ENCODE results near the gene BCAR3.
"Not testable (repeated sequence)": the region's sequence is repeated elsewhere in the genome, so short reads cannot be mapped to it uniquely, and the experiment has no call there.

BCAR3 gene

DNA sequence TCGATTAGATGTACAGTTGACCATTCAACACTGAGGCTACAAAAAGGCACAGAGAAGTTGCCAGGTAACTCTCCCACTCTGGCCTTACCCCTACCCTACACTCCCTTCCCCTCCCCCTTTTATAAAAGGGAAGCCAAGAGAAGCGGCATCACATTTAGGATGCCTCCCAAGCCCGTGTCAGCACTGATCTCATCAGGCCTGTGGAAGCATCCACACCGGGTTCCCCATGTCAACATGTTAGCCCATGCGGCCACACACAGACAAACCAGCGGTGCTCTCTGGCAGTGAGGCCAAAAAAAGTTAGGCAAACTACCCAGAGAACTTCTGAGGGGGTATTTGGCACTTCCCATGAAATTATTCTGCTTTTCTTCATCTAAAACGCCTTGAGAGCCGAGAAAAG lies 29.9 kb downstream of the BCAR3 start:
- Histone ChIP-seq H3K4me3 (ENCODE audit: insufficient read length, low read depth) (no peak overlapping the region), H3K9me3 (ENCODE audit: insufficient read depth, low read length) (no peaks in the 10 kb centered on the region), H3K27me3 (ENCODE audit: insufficient read depth, insufficient read length) (no peaks in the 10 kb centered on the region), H3K9ac (ENCODE audit: insufficient read length, low read depth) (no peak overlapping the region), H3K4me1 (ENCODE audit: insufficient read depth, insufficient read length) (no peaks in the 10 kb centered on the region), H3K36me3 (ENCODE audit: insufficient read depth, insufficient read length, low read length) (peaks cover 64% of the 10 kb centered on the region)
- DNase-seq (ENCODE audit: low read depth, low spot score), result no peak
- TF ChIP-seq YY1 (IDR thresholded peaks at IDR 0.05; ENCODE audit: insufficient read depth, insufficient read length), result no peak
- TF ChIP-seq ZNF274 (IDR thresholded peaks at IDR 0.05; ENCODE audit: low read depth, low read length), result no peak
- no peak for TF ChIP-seq SUZ12 (IDR thresholded peaks at IDR 0.05; ENCODE audit: extremely low read depth, insufficient read depth, insufficient read length)

DNA sequence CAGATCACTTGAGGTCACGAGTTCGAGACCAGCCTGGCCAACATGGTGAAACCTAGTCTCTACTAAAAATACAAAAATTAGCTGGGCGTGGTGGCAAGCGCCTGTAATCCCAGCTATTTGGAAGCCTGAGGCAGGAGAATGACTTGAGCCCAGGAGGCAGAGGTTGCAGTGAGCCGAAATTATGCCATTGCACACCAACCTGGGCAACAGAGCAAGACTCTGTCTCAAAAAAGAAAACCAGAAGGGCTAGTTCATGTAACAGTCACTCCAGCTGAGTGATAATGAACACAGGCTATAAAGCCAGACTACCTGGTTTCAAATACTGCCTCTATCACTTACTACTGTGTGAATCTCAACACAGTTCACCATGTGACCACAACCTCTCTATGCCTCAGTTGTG lies 31.5 kb downstream of the BCAR3 start:
- H3K36me3 ChIP-seq (ENCODE audit: insufficient read depth, insufficient read length, low read length), result peaks cover 51% of the 10 kb centered on the region
- H3K27me3 ChIP-seq (ENCODE audit: insufficient read depth, insufficient read length); H3K9me3 ChIP-seq (ENCODE audit: insufficient read depth, low read length); H3K9ac ChIP-seq (ENCODE audit: insufficient read length, low read depth); H3K4me1 ChIP-seq (ENCODE audit: insufficient read depth, insufficient read length); H3K4me3 ChIP-seq (ENCODE audit: insufficient read length, low read depth); DNase-seq (ENCODE audit: low read depth, low spot score): not testable (repeated sequence)

DNA sequence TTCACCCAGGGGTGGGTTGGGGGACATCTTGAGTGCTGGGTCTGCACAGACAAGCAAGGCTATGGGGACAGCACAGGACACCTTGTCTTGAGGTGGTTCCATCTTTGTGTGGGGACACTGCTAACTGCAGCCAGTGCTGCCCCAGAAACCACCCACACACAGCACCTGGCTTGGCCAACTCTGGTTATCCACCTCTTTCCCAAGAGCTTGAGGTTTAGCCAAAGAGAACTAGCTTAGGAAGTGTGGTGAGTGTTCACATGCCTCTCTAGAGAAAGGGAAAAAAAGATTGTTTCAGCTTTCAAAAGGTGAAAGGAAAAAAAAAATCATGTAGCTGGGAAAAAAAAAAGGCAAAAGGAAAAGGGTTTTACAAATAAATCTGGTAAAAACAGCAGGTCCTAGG lies 32.4 kb downstream of the BCAR3 start:
- Histone ChIP-seq H3K36me3 (ENCODE audit: insufficient read depth, insufficient read length, low read length) (peaks cover 45% of the 10 kb centered on the region), H3K9me3 (ENCODE audit: insufficient read depth, low read length) (no peaks in the 10 kb centered on the region), H3K27me3 (ENCODE audit: insufficient read depth, insufficient read length) (no peaks in the 10 kb centered on the region), H3K4me1 (ENCODE audit: insufficient read depth, insufficient read length) (no peaks in the 10 kb centered on the region), H3K9ac (ENCODE audit: insufficient read length, low read depth) (no peak overlapping the region), H3K4me3 (ENCODE audit: insufficient read length, low read depth) (no peak overlapping the region)
- no peak for TF ChIP-seq ZNF274 (IDR thresholded peaks at IDR 0.05; ENCODE audit: low read depth, low read length)
- no peak for TF ChIP-seq YY1 (IDR thresholded peaks at IDR 0.05; ENCODE audit: insufficient read depth, insufficient read length)
- no peak for TF ChIP-seq SUZ12 (IDR thresholded peaks at IDR 0.05; ENCODE audit: extremely low read depth, insufficient read depth, insufficient read length)
- DNase-seq (ENCODE audit: low read depth, low spot score), result no peak

DNA sequence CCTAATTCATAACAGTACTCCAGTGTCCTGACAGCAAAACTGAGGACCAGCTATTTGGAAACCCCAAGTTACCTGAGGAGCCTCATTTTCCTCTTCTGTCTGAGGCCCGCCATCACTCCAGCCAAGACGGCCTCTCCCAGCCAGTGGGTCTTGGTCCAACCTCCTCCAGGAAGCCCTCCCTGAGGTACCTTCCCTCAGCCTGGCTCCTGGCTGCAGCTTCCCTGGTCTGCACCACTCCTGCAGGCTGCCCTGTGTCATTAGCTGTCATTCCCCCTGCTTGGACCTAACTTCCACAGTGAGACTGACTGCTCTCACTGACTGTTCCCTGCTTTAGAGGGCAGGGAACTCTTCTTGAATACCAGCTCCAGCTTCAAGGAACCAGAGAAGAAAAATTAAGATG lies 33.0 kb downstream of the BCAR3 start:
- Histone ChIP-seq H3K4me3 (ENCODE audit: insufficient read length, low read depth) (no peak overlapping the region), H3K9ac (ENCODE audit: insufficient read length, low read depth) (no peak overlapping the region), H3K4me1 (ENCODE audit: insufficient read depth, insufficient read length) (no peaks in the 10 kb centered on the region), H3K27me3 (ENCODE audit: insufficient read depth, insufficient read length) (no peaks in the 10 kb centered on the region), H3K36me3 (ENCODE audit: insufficient read depth, insufficient read length, low read length) (peaks cover 39% of the 10 kb centered on the region), H3K9me3 (ENCODE audit: insufficient read depth, low read length) (no peaks in the 10 kb centered on the region)
- no peak for TF ChIP-seq ZNF274 (IDR thresholded peaks at IDR 0.05; ENCODE audit: low read depth, low read length)
- DNase-seq (ENCODE audit: low read depth, low spot score), result no peak

DNA sequence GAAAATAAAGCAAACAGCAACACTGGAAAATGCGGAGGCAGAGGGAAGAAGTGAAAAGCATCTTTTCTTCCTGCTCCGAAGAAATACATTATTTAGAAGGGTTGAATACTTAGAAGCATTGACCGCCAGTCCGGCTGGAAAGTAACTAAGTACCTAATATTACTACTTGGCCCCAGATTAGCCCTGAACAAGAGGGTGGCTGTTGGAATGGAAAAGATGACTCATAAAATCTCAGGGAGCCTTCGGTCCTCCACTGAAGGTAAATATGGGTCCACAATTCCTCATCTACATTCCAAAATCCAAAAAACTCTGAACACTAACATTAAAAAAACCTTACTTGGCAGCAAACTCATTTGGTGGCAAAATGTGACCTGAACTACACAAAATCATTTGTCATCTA lies 40.1 kb downstream of the BCAR3 start:
- Histone ChIP-seq H3K36me3 (ENCODE audit: insufficient read depth, insufficient read length, low read length) (peaks cover 41% of the 10 kb centered on the region), H3K27me3 (ENCODE audit: insufficient read depth, insufficient read length) (no peaks in the 10 kb centered on the region), H3K4me3 (ENCODE audit: insufficient read length, low read depth) (no peak overlapping the region), H3K9me3 (ENCODE audit: insufficient read depth, low read length) (no peaks in the 10 kb centered on the region), H3K4me1 (ENCODE audit: insufficient read depth, insufficient read length) (peaks cover 3% of the 10 kb centered on the region), H3K9ac (ENCODE audit: insufficient read length, low read depth) (no peak overlapping the region)
- TF ChIP-seq YY1 (IDR thresholded peaks at IDR 0.05; ENCODE audit: insufficient read depth, insufficient read length) (no peak), ZNF274 (IDR thresholded peaks at IDR 0.05; ENCODE audit: low read depth, low read length) (no peak), SUZ12 (IDR thresholded peaks at IDR 0.05; ENCODE audit: extremely low read depth, insufficient read depth, insufficient read length) (no peak)
- no peak for DNase-seq (ENCODE audit: low read depth, low spot score)

DNA sequence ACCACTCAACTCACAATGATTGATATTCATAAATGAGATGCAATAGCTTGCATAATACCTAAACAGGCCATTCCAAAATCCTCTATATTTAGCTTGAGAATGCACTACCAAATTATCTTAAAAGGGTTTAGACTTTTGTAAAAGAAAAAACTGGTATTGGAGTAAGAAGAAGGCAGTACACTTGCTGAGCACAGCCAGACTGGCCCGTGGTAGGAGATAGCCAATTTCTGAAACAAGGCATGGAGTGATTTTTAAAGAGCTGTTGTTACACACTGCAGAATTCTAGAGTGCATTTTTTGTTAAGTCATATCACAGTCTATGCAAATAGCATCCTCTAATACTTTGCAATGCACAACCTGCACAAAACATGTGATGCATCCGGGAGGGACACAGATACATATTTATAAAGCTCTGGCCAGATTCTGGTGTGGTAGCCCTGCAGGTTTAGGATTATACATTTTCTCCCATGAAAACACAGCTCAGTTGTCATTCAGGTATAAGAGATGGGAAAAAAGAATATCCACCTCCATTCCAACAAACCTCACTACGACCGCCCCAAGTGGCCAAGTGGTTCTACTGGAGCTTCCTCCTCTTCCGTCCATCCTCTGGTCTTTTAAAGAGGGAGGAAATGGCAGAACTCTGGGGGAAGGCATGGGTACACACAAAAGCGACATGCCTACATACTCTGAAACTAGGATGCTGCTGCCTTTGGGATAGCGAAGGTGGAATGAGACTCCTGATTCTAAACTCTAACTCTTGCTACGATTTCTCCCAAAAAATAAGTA lies 40.8 kb downstream of the BCAR3 start:
- no peak for DNase-seq (ENCODE audit: low read depth, low spot score)
- peaks cover 41% of the 10 kb centered on the region for H3K36me3 ChIP-seq (ENCODE audit: insufficient read depth, insufficient read length, low read length)
- no peaks in the 10 kb centered on the region for H3K9me3 ChIP-seq (ENCODE audit: insufficient read depth, low read length)

DNA sequence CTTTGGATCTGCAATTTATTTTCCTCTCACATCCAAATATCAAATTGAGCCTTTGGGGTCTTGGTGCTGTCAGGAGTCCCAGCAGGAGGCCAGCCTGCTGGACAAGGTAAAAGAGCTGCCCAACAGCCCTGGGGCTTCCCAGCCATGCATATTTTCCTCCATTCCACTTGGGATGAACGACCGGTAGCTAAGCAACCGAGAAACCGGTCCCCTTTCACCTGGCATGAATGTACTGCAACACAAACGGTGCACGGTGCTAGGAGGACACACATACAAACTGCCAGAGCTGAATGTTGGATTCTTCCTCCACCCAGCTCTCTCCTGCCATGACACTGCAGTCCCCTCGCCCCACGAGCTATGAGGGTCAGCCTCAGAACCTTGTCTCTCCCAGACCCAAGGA lies 42.7 kb downstream of the BCAR3 start:
- no peak for DNase-seq (ENCODE audit: low read depth, low spot score)
- TF ChIP-seq SUZ12 (IDR thresholded peaks at IDR 0.05; ENCODE audit: extremely low read depth, insufficient read depth, insufficient read length) (no peak), ZNF274 (IDR thresholded peaks at IDR 0.05; ENCODE audit: low read depth, low read length) (no peak), YY1 (IDR thresholded peaks at IDR 0.05; ENCODE audit: insufficient read depth, insufficient read length) (no peak)
- no peaks in the 10 kb centered on the region for H3K27me3 ChIP-seq (ENCODE audit: insufficient read depth, insufficient read length)
- peaks cover 3% of the 10 kb centered on the region for H3K4me1 ChIP-seq (ENCODE audit: insufficient read depth, insufficient read length)
- H3K4me3 ChIP-seq (ENCODE audit: insufficient read length, low read depth), result no peak overlapping the region
- no peak overlapping the region for H3K9ac ChIP-seq (ENCODE audit: insufficient read length, low read depth)
- peaks cover 10% of the 10 kb centered on the region; the same call in 1 of the 2 replicates for H3K9me3 ChIP-seq (ENCODE audit: insufficient read depth, low read length)
- peaks cover 47% of the 10 kb centered on the region for H3K36me3 ChIP-seq (ENCODE audit: insufficient read depth, insufficient read length, low read length)

More for the DNA sequence above, 40.8 kb downstream of the BCAR3 start:
- H3K4me3 ChIP-seq (ENCODE audit: insufficient read length, low read depth), result no peak overlapping the region
- H3K4me1 ChIP-seq (ENCODE audit: insufficient read depth, insufficient read length), result peaks cover 3% of the 10 kb centered on the region
- H3K27me3 ChIP-seq (ENCODE audit: insufficient read depth, insufficient read length), result no peaks in the 10 kb centered on the region
- no peak overlapping the region for H3K9ac ChIP-seq (ENCODE audit: insufficient read length, low read depth)
- TF ChIP-seq YY1 (IDR thresholded peaks at IDR 0.05; ENCODE audit: insufficient read depth, insufficient read length) (no peak), ZNF274 (IDR thresholded peaks at IDR 0.05; ENCODE audit: low read depth, low read length) (no peak), SUZ12 (IDR thresholded peaks at IDR 0.05; ENCODE audit: extremely low read depth, insufficient read depth, insufficient read length) (no peak)

All from NT2/D1 (cell line).